Measurements from ENCODE around the gene LRFN3.
"Not testable (repeated sequence)": the region's sequence is repeated elsewhere in the genome, so short reads cannot be mapped to it uniquely, and the experiment has no call there.

Gene LRFN3

GRCh38 chr19:35907377-35907745, 28.8 kb upstream of the LRFN3 start:
- no peak for DNase-seq (ENCODE audit: low read depth)

- DNase-seq (ENCODE audit: low read depth): no peak
These were observed 28.1 kb upstream of the LRFN3 start, which contains the start of gene TYROBP for GRCh38 chr19:35908010-35908441. TSS of gene TYROBP (minus strand) at chr19:35908295. CDS start at chr19:35908228, 67 bp downstream.

GRCh38 chr19:35908973-35909683, 27.0 kb upstream of the LRFN3 start:
- DNase-seq (ENCODE audit: low read depth): peak; percentile 99

- no peak for DNase-seq (ENCODE audit: low read depth)
These were observed 26.5 kb upstream of the LRFN3 start for GRCh38 chr19:35909684-35910035.

GRCh38 chr19:35910355-35910754, 25.8 kb upstream of the LRFN3 start:
- DNase-seq (ENCODE audit: low read depth): not testable (repeated sequence)

GRCh38 chr19:35911173-35911572, 25.0 kb upstream of the LRFN3 start:
- no peak for DNase-seq (ENCODE audit: low read depth)

- DNase-seq (ENCODE audit: low read depth): no peak
These were observed 24.4 kb upstream of the LRFN3 start for GRCh38 chr19:35911790-35912189.

- DNase-seq (ENCODE audit: low read depth): no peak
These were observed 22.6 kb upstream of the LRFN3 start for GRCh38 chr19:35913589-35913988.

- DNase-seq (ENCODE audit: low read depth): no peak
These were observed 20.7 kb upstream of the LRFN3 start for GRCh38 chr19:35915443-35915842.

GRCh38 chr19:35919306-35919705, 16.9 kb upstream of the LRFN3 start:
- DNase-seq (ENCODE audit: low read depth): no peak

GRCh38 chr19:35921012-35921411, 15.2 kb upstream of the LRFN3 start:
- no peak for DNase-seq (ENCODE audit: low read depth)

GRCh38 chr19:35925501-35925900, 10.7 kb upstream of the LRFN3 start:
- DNase-seq (ENCODE audit: low read depth): no peak

GRCh38 chr19:35928507-35928906, 7.7 kb upstream of the LRFN3 start:
- DNase-seq (ENCODE audit: low read depth): no peak

- no peak for DNase-seq (ENCODE audit: low read depth)
These were observed 6.3 kb upstream of the LRFN3 start for GRCh38 chr19:35929876-35930275.

- DNase-seq (ENCODE audit: low read depth): peak; percentile 99
These were observed 4.9 kb upstream of the LRFN3 start for GRCh38 chr19:35931161-35931873.

- DNase-seq (ENCODE audit: low read depth): no peak
These were observed 4.3 kb upstream of the LRFN3 start for GRCh38 chr19:35931874-35932202.

- no peak for DNase-seq (ENCODE audit: low read depth)
These were observed 3.8 kb upstream of the LRFN3 start for GRCh38 chr19:35932291-35932936.

- DNase-seq (ENCODE audit: low read depth): no peak
These were observed 629 bp downstream of the LRFN3 start for GRCh38 chr19:35936738-35937268.

- no peak for DNase-seq (ENCODE audit: low read depth)
These were observed 1.4 kb downstream of the LRFN3 start for GRCh38 chr19:35937345-35938281.

GRCh38 chr19:35938282-35939224, 2.4 kb downstream of the LRFN3 start:
- DNase-seq (ENCODE audit: low read depth): no peak

Measured in CMK (cell line).